Right cardiac atrium (tissue), 5 donors: Measurements from ENCODE around the gene LCN6. TPM values are rescaled to one million over a fixed set of nuclear protein-coding genes. Genes with fewer than 3 reads are reported as not detected.

Experiments used
- ATAC-seq, 2 donors: fragments of 200-7000 bp; cut with Tn5 transposase; one replicate each; pipeline versions ENCODE4 v1.8.0 to v1.9.1; 2020; ENCODE audit warnings: moderate library complexity in 2 of 2, mild to moderate bottlenecking in 1 of 2
- DNase-seq, 3 donors: peaks; one replicate each; pipeline ENCODE4 v3.0.0-alpha.2; 2020
- H3K27ac ChIP-seq: one replicate; pipeline ENCODE4 v1.5.1; 2013; ENCODE audit warnings: mild to moderate bottlenecking, low read length, control low read depth, moderate library complexity
- H3K27me3 ChIP-seq: one replicate; pipeline ENCODE4 v1.6.1; 2013; ENCODE audit not compliant: control insufficient read depth, insufficient read depth
- H3K4me1 ChIP-seq: one replicate; pipeline ENCODE4 v1.6.1; 2013; ENCODE audit warnings: low read length; ENCODE audit not compliant: control insufficient read depth, insufficient read depth
- H3K4me3 ChIP-seq: one replicate; pipeline ENCODE4 v1.5.1; 2013; ENCODE audit warnings: low read length, control low read depth
- H3K9me3 ChIP-seq: one replicate; pipeline ENCODE4 v1.6.1; 2013; ENCODE audit warnings: low read length; ENCODE audit not compliant: control insufficient read depth
- WGBS: extraction: QIAGEN DNeasy Blood & Tissue Kit; methylation state at CpG from one replicate; pipeline ENCODE4 v1.1.7; 2013; 5-methylcytosine and 5-hydroxymethylcytosine counted together
- intact Hi-C, 4 donors: fragments of 100-400 bp; cut with DNase I; formaldehyde crosslinking; loops; one replicate each; pipeline versions ENCODE4 v1.11.0 to v1.14.0; 2022 to 2023
- polyA plus RNA-seq: library from polyadenylated mRNA; stranded (reverse); fragments of 200-250 nt; gene quantifications from one replicate; pipeline ENCODE4 v1.2.3, GENCODE V29; 2013
- total RNA-seq, 4 donors: library from RNA; stranded (reverse); fragmentation: NEBNext Ultra II Directional; extraction: Animal tissue kit (Norgen Biotek cat#: 25700); gene quantifications; one replicate each; pipeline ENCODE4 v1.2.1, GENCODE V29; 2021
- donor health status: healthy with polysubstance abuse.
- donor health status: DM: no; HTN: yes; CAD: no.
- donor health status: DM: no; HTN: no; CAD: no.
- donor health status: DM: no; HTN: yes; CAD: no; lungs with severe emphysema.
- donor health status: DM: yes; HTN: yes; CAD: no.

Gene LCN6
- total and polyA plus RNA-seq, 5 donors = 8.3 to 41.0 (median 22.8) TPM

DNA sequence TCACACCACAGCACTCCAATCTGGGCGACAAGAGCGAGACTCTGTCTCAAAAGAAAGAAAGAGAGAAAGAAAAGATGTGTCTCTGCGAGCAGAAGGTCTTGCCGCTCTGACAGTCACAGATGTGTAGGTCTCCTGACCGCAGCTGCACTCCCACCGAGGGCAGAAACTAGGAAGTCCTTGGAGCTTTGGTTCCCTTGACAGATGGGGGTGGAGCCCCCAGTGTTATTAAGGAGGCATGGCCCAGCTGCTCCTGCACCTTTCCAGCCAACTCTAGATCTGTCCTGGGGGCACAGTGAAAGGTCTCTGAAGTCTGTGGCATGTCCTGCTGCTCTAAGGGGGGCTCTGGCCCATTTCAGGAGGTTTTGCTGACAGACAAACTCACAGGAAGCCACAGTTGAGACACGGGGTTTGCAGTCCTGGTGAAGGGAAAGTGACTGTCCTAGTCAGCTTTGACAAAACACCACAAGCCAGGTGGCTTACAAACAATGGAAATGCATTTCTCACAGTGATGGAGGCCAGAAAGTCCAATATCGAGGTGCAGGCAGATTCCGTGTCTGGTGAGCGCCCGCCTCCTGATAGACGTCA, 45.0 kb downstream of the LCN6 start:
- WGBS = 82% methylated on average over 12 of the region's 12 CpGs
- intact Hi-C loops = no loop called here

DNA sequence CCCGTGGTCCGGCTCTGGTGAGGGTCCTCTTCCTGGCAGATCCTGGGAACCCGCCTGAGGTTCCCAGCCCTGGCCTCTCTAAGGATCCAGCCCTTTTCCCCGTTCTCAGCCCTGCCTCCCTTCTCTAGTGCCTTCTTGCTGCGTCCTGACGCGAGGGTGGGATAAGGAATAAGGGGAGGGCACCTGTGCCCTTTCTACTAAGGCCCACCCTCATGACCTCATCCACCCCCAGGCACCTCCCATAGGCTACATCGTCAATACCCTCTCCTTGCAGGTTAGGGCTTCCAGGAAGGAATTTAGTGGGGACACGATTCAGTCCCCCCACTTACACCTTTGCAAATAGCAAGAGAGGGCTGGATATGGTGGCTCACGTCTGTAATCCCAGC, 46.7 kb downstream of the LCN6 start:
- intact Hi-C loops = no loop called here

More for the DNA sequence above, 45.0 kb downstream of the LCN6 start:
- Histone ChIP-seq H3K27me3 (no peaks in the 10 kb centered on the region), H3K9me3 (no peaks in the 10 kb centered on the region), H3K27ac (no peak overlapping the region), H3K4me1 (no peaks in the 10 kb centered on the region), H3K4me3 (no peak overlapping the region)
- DNase-seq = no peak
- no peak for ATAC-seq

DNA sequence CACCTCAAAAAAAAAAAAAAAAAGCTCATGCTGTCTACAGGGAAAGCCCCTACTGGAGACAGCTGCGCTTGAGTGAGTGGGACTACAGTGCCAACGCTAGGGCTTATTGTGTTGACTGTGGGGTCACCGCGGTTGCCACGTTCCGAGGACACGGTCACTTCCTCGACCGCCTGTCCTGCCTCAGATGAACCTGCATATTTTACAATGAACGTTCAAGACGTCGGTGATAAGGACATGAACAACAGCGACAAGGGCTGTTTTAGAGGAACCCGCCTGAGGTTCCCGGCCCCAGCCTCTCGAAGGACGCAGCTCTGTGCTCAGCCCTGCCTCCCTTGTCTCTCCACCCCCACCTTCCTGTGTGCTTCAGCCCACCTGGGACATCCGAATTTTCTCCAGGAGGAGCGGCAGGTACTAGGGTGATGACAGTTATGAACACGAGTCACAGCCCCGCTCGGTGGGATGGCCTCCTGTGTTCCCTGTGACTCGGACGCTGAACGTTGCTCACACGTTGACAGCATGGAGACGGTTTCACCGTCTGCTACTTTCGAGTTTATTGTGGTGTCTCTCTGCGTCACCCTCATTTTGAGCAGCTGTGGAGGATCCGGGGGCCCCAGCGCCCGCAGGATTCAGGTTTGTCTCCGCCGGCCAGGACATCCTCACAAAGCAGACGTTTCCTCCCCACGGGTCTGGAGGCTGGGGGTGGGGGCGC, 47.2 kb downstream of the LCN6 start:
- 24% methylated on average over 38 of the region's 38 CpGs for WGBS
- H3K4me3 ChIP-seq = no peak overlapping the region
- H3K27ac ChIP-seq = no peak overlapping the region
- no peaks in the 10 kb centered on the region for H3K27me3 ChIP-seq
- ATAC-seq (peak in 1 of 2 donors; percentile 28), DNase-seq (no peak)
- H3K4me1 ChIP-seq = no peaks in the 10 kb centered on the region
- no peaks in the 10 kb centered on the region for H3K9me3 ChIP-seq
- intact Hi-C loops = no loop called here

More for the DNA sequence above, 46.7 kb downstream of the LCN6 start:
- H3K27me3 ChIP-seq = no peaks in the 10 kb centered on the region
- DNase-seq (no peak), ATAC-seq (peak in 1 of 2 donors; percentile 5)
- H3K9me3 ChIP-seq = no peaks in the 10 kb centered on the region
- 53% methylated on average over 10 of the region's 10 CpGs for WGBS
- H3K4me1 ChIP-seq = no peaks in the 10 kb centered on the region
- H3K27ac ChIP-seq = no peak overlapping the region
- no peak overlapping the region for H3K4me3 ChIP-seq

DNA sequence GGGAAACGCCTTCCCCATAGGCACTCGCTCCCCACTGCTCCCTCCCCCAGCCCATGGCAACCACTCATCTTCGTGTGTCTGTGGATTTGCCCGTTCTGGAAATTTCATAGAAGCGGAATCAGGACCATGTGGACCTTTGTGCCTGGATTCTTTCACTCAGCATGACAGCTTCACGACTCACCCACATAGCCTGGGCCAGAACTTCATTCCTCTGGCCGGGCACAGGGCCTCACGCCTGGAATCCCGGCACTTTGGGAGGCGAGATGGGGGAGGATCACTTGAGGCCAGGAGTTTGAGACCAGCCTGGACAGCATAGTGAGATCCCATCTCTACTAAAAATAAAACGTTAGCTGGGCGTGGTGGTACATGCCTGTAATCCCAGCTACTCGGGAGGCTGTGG, 48.0 kb downstream of the LCN6 start:
- no peak overlapping the region for H3K4me3 ChIP-seq
- H3K9me3 ChIP-seq = no peaks in the 10 kb centered on the region
- no peak for DNase-seq
- H3K27ac ChIP-seq = no peak overlapping the region
- 76% methylated on average over 13 of the region's 13 CpGs for WGBS
- H3K27me3 ChIP-seq = no peaks in the 10 kb centered on the region
- intact Hi-C loops = no loop called here
- H3K4me1 ChIP-seq = no peaks in the 10 kb centered on the region
- no peak for ATAC-seq

DNA sequence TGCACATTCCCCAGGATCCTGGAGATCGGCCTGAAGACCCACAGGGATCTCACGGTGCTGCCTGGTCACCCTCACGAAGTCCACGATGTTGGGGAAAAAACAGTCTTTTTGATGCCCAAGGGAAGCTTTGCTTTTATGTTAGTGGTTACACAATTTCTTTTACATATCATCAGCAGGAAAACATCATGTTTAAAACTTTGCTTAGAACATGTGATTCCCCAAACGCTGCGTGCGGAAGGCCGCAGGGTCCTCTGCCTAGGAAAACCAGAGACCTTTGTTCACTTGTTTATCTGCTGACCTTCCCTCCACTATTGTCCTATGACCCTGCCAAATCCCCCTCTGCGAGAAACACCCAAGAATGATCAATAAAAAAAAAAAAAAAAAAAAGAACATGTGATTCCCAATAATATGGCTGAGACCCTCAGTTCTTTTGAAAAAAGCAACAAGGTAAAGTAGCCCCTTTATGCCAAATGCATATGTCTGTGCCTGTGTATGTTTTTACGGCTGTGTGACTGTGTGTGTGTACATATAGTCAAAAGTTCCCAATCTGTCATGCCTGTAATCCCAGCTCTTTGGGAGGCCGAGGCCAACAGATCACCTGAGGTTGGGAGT, 49.6 kb downstream of the LCN6 start:
- no peaks in the 10 kb centered on the region for H3K4me1 ChIP-seq
- intact Hi-C loops = no loop called here
- no peaks in the 10 kb centered on the region for H3K27me3 ChIP-seq
- WGBS = 88% methylated on average over 11 of the region's 11 CpGs
- H3K27ac ChIP-seq = no peak overlapping the region
- no peak for DNase-seq
- H3K9me3 ChIP-seq = no peaks in the 10 kb centered on the region
- H3K4me3 ChIP-seq = no peak overlapping the region
- no peak for ATAC-seq

DNA sequence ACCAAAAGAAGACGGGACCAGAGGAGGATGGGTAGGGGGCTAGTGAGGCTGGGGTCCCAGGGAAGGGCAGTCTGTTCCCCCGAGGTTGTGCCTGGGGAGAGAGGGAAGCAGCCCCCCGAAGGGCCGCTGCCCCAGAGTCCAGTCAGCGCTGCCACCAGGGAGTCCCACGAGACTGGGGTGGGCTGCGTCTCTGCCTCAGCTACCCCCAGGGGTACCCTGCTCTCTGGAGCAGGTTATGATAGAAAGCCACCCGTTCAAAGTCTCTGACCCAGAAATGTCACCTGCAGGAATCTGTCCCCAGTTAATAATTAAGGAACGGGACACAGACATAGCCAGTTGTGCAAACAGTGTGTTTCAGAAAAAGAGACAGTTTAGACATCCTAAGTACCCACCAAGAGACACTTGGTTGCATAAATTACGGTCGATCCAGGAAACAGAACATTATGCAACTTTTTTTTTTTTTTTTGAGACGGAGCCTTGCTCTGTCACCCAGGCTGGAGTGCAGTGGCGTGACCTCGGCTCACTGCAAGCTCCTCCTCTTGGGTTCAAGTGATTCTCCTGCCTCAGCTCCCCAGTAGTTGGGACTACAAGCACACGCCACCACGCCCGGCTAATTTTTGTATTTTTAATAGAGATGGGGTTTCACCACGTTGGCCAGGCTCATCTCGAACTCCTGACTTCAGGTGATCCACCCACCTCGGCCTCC, 50.4 kb downstream of the LCN6 start:
- peak in 1 of 3 donors; percentile 53 for DNase-seq
- Histone ChIP-seq H3K27ac (no peak overlapping the region), H3K27me3 (no peaks in the 10 kb centered on the region), H3K9me3 (no peaks in the 10 kb centered on the region), H3K4me3 (no peak overlapping the region), H3K4me1 (no peaks in the 10 kb centered on the region)
- ATAC-seq = no peak
- intact Hi-C loops = no loop called here
- WGBS = 73% methylated on average over 20 of the region's 20 CpGs

DNA sequence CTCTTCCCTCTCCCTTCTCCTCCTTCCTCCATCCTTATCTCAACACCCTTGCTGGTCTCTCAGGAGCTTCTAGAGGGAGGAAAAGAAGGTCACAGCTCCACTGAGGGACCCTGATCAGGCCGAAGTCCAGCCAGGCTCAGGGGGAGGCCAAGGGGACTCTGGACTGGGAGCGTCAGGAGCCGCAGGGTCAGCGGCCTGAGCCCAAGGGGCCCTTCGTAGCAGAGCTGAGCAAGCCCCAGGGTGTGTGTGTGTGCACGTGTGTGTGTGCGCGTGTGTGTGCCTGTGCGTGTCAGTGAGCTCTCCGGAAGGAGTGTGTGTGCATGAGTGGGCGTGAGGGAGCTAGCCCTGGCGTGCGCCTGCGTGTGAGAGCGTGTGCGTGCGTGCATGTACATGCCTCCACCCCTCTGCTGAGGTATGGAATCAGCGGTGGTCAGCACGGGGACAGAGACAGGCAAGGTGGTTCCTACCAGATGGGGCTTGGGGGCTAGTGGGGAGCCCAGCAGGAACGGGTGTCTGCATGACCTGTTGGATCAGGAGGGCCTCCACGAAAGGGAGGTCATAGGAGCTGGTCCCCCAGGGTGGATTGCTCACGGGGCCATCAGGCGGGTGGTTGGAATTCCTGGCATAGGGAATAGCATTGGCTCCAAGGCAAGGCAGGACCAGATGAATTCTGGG, 51.0 kb downstream of the LCN6 start:
- Histone ChIP-seq H3K4me1 (no peaks in the 10 kb centered on the region), H3K9me3 (no peaks in the 10 kb centered on the region), H3K27ac (no peak overlapping the region), H3K27me3 (no peaks in the 10 kb centered on the region), H3K4me3 (no peak overlapping the region)
- ATAC-seq (no peak), DNase-seq (peak; percentile 24 to 48 (median 44))
- intact Hi-C loops = no loop called here
- WGBS = 58% methylated on average over 23 of the region's 23 CpGs

DNA sequence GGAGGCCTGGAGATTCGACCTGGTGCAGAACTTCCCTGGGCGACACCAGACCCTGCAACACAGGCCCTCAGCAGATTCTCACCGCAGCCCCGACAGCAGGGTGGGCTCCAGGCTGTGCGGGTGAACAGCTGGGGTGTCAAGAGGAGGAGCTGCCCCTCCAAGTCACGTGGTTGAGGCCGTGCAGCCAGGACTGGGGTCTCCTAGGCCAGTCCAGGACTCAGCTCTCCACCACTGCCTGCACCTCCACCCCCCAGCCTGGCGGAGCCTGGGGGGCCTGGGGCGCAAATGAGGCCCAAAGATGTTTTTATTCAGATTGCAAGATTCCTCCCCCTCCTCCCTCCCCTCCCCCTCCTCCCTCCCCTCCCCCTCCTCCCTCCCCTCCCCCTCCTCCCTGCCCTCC, 51.8 kb downstream of the LCN6 start:
- no peak for ATAC-seq
- intact Hi-C loops = no loop called here

DNA sequence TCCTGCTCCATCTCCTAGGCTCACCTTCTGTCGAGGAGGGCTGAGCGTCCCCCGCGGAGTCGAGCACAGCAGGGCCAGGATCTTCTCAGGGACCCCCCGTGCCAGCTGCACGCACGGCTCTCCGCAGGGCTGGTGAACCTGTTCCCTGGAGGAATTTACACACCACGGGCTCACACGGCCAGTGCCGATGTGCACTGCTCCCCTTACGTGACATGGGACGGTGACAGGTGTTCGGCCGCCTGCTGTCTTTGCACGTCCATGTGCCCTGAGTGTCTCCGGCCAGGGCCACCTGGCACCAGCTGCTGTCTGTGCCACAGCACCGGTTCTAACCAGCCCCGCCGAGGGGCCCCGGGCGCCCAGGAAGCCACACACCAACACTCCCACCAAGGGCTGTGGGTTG, 52.4 kb downstream of the LCN6 start:
- H3K4me1 ChIP-seq = no peaks in the 10 kb centered on the region
- H3K4me3 ChIP-seq = no peak overlapping the region
- H3K27ac ChIP-seq = no peak overlapping the region
- intact Hi-C loops = no loop called here
- H3K27me3 ChIP-seq = no peaks in the 10 kb centered on the region
- DNase-seq (peak in 2 of 3 donors; percentile 55 to 58), ATAC-seq (no peak)
- 87% methylated on average over 23 of the region's 23 CpGs for WGBS
- no peaks in the 10 kb centered on the region for H3K9me3 ChIP-seq

More for the DNA sequence above, 51.8 kb downstream of the LCN6 start:
- 76% methylated on average over 9 of the region's 9 CpGs for WGBS
- Histone ChIP-seq H3K4me1 (no peaks in the 10 kb centered on the region), H3K9me3 (no peaks in the 10 kb centered on the region), H3K27ac (no peak overlapping the region), H3K4me3 (no peak overlapping the region), H3K27me3 (no peaks in the 10 kb centered on the region)
- peak in 1 of 3 donors; percentile 56 for DNase-seq

DNA sequence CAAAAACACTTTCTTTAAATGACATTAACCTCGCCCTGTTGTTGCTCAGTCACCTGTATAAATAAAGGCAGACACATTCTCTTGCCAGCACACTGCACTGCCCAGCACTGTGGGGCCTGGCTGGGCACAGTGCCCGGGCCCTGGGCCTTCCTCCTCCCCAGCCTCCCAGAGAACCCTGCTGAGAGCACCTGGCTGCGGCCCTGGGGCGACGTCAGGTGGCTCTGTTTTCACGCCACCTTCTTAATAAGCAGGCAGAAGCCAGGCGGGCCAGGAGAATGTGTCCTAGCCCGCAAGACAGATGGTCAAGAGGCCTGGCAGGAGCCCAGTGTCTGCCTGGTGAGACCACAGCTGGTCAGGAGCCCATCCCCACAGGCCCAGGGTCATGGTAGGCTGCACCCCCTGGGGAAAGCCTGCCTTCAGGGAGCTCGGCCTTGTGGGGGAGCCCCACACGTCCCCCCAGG, 52.9 kb downstream of the LCN6 start:
- intact Hi-C loops = no loop called here
- WGBS = 76% methylated on average over 10 of the region's 10 CpGs

More for the DNA sequence above, 52.9 kb downstream of the LCN6 start:
- Histone ChIP-seq H3K4me1 (no peaks in the 10 kb centered on the region), H3K27ac (no peak overlapping the region), H3K4me3 (no peak overlapping the region), H3K9me3 (no peaks in the 10 kb centered on the region), H3K27me3 (no peaks in the 10 kb centered on the region)
- ATAC-seq (no peak), DNase-seq (peak in 2 of 3 donors; percentile 52 to 63)
